ENCODE results near the gene CAMK2B.

DNA sequence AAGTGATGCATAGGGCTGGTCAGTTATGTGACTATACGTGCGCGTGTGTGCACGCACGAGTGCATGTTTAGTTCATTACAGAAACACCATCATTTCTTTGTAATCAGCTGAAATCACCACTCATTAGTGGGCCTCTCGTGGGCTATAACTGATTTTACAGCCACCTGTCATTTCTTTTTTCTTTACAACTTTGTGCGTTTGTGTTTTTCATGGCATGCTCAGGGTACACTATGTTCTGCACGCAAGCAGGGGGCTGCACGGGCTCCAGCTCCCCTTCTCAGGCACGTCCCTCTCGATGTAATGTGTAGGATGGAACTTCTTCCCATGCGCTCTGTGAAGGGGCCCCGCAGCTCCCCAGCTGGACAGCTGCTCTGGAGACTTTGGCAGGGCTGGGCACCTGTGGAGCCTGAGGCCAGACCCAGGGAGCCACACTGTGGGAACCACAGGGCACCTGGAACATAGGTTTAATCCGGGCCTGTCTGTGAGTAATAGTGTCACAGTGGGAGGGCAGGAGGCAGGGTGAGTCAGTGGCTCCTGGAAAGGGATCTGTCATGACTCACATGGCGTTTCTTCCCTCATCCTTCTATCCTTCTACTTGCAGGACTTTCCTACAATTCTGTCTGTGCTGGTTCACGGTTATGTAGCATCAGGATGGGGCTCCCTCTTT, 141.1 kb downstream of the CAMK2B start:
- TF ChIP-seq, protein P1, sequence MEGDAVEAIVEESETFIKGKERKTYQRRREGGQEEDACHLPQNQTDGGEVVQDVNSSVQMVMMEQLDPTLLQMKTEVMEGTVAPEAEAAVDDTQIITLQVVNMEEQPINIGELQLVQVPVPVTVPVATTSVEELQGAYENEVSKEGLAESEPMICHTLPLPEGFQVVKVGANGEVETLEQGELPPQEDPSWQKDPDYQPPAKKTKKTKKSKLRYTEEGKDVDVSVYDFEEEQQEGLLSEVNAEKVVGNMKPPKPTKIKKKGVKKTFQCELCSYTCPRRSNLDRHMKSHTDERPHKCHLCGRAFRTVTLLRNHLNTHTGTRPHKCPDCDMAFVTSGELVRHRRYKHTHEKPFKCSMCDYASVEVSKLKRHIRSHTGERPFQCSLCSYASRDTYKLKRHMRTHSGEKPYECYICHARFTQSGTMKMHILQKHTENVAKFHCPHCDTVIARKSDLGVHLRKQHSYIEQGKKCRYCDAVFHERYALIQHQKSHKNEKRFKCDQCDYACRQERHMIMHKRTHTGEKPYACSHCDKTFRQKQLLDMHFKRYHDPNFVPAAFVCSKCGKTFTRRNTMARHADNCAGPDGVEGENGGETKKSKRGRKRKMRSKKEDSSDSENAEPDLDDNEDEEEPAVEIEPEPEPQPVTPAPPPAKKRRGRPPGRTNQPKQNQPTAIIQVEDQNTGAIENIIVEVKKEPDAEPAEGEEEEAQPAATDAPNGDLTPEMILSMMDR (conservative IDR thresholded peaks at IDR 0.05; ENCODE audit: low read length), result no peak
- no peak for TF ChIP-seq EZH2phosphoT487 (IDR thresholded peaks at IDR 0.05; ENCODE audit: borderline replicate concordance)

Measured in Loucy (cell line).